Measurements from ENCODE around the gene CARMIL3.
"Not testable (repeated sequence)": the region's sequence is repeated elsewhere in the genome, so short reads cannot be mapped to it uniquely, and the experiment has no call there.

The CARMIL3 gene

GRCh38 chr14:24051789-24052655, at the start of gene CARMIL3:
TSS of gene CARMIL3 (plus strand) at chr14:24052009. CDS start at chr14:24052154, 145 bp downstream.
- DNase-seq (ENCODE audit: low read depth) = peak; percentile 37

GRCh38 chr14:24006471-24006816, 45.4 kb upstream of the CARMIL3 start:
- not testable (repeated sequence) for DNase-seq (ENCODE audit: low read depth)

- peak; percentile 34 for DNase-seq (ENCODE audit: low read depth)
Observed at GRCh38 chr14:24006817-24007652, 44.8 kb upstream of the CARMIL3 start.

GRCh38 chr14:24011051-24011450, 40.8 kb upstream of the CARMIL3 start:
- no peak for DNase-seq (ENCODE audit: low read depth)

- DNase-seq (ENCODE audit: low read depth) = not testable (repeated sequence)
Observed at GRCh38 chr14:24012726-24013273, 39.0 kb upstream of the CARMIL3 start.

- DNase-seq (ENCODE audit: low read depth) = no peak
Observed at GRCh38 chr14:24013654-24014514, 37.9 kb upstream of the CARMIL3 start.

GRCh38 chr14:24015745-24016144, 36.1 kb upstream of the CARMIL3 start:
- not testable (repeated sequence) for DNase-seq (ENCODE audit: low read depth)

GRCh38 chr14:24018978-24019377, 32.8 kb upstream of the CARMIL3 start:
- not testable (repeated sequence) for DNase-seq (ENCODE audit: low read depth)

- DNase-seq (ENCODE audit: low read depth) = not testable (repeated sequence)
Observed at GRCh38 chr14:24019944-24020343, 31.9 kb upstream of the CARMIL3 start.

- not testable (repeated sequence) for DNase-seq (ENCODE audit: low read depth)
Observed at GRCh38 chr14:24020520-24020919, 31.3 kb upstream of the CARMIL3 start.

- DNase-seq (ENCODE audit: low read depth) = not testable (repeated sequence)
Observed at GRCh38 chr14:24024939-24025418, 26.8 kb upstream of the CARMIL3 start.

- DNase-seq (ENCODE audit: low read depth) = not testable (repeated sequence)
Observed at GRCh38 chr14:24029687-24030086, 22.1 kb upstream of the CARMIL3 start.

GRCh38 chr14:24031331-24031730, 20.5 kb upstream of the CARMIL3 start:
- not testable (repeated sequence) for DNase-seq (ENCODE audit: low read depth)

GRCh38 chr14:24032727-24033418, 18.9 kb upstream of the CARMIL3 start:
- no peak for DNase-seq (ENCODE audit: low read depth)

GRCh38 chr14:24035769-24036168, 16.0 kb upstream of the CARMIL3 start:
- DNase-seq (ENCODE audit: low read depth) = not testable (repeated sequence)

GRCh38 chr14:24036169-24036962, 15.4 kb upstream of the CARMIL3 start:
- peak; percentile 29 for DNase-seq (ENCODE audit: low read depth)

GRCh38 chr14:24036963-24037657, 14.7 kb upstream of the CARMIL3 start:
- DNase-seq (ENCODE audit: low read depth) = not testable (repeated sequence)

- DNase-seq (ENCODE audit: low read depth) = no peak
Observed at GRCh38 chr14:24037658-24038037, 14.2 kb upstream of the CARMIL3 start.

- no peak for DNase-seq (ENCODE audit: low read depth)
Observed at GRCh38 chr14:24038686-24039085, 13.1 kb upstream of the CARMIL3 start.
